RKO (cell line): ENCODE results near the gene ERICH6.

Source experiments
- DNase-seq: peaks from one replicate; pipeline ENCODE4 v3.0.0-alpha.2; 2016; ENCODE audit warnings: low spot score

The ERICH6 gene

DNA sequence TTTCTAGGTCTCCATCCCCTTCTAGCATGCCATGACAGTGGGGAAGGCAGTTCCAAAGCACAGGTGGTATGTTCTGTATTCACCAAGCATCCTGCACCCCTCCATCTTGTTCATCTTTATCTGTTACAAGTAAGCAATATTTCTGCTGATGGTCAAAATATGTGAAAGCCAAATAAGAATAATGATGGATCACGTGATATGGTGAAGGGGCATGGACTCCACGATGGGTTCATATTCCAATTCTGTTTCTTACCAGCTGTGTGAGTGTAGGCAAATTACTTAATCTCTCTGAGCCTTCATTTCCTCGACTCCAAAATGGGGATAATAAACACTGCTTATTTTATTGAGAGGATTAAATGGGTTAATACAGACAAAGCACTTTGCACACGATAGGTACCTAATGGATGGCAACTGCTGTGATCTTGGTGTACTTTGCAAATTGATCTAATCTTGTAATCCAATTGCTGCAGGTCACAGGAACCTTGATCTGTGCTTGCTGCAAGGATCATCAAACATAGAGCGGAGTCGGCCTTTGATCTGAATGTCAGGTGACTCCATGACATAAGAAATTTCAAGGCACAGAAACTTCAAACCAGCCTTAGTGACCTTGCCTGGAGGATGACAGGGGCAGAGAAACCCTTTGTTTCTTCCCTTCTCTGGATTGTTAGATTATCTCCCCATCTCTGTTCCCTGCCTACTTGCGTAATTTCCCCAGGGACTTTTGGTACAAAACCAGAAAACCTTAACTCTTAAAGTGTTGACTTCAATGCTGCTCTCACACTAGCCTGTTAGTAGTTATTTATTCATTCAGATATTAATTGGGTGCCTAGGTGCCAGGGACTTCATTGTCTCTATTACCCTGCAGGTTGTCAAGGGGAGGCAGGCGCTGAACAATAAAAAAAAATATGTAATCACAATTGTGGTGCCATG lies 33.4 kb upstream of the ERICH6 start:
- DNase-seq, result no peak

- DNase-seq, result no peak
Observed at GRCh38 chr3:150736316-150736719, 32.6 kb upstream of the ERICH6 start.

DNA sequence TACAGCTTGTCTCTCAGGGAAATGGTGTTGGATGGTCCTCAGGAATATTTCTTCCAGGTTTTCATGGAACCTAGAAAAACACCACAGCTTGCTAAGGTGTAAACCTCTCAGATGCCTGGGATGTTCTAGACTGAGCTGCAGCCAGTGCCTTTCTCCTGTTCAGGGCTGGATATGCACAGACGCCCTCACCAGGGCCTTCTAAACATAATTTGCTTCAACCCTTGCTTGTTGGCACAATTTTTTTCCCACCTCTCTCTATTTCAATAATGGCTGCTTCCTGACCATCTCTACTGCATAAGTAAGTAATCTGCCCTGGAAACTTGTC lies 31.0 kb upstream of the ERICH6 start:
- no peak for DNase-seq

DNA sequence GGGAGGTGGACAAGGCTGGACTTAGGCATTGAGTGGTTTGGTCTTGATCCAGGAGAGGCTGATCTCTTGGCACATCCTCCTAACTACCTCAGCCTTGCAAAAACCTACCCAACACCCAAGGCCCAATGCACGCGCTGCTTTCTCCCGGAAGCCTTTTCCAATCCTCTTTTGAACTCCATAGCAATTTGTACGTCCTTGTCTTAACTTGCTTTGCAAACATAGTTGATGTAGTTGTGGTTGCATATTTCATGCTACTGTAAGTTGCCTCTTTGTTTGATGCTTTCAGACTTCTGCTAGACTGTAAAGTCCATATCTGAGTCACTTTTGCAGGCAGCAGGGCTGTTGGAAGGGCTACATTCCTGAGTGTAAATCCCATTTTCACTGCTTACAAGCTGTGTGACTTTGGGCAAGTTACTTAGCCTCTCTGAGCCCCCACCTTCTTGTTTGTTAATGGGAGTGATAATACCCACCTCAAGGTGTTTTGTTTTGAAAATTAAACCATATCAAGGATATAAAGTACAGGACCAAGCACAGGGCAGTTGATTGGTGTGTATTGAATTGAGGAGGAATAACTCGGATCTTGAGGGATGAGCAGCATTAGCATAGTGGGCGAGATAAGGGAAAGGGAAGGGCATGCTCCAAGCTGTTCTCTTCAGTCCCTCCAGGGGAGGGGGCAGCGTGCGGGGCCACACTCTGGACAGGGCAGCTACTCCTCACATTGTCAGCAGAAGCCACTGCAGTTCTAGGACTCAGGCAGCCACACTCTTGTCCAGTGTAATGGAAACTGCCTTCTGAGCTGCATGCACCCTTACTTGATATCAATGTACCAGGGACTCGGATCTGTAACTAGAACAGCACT lies 30.4 kb upstream of the ERICH6 start:
- no peak for DNase-seq

- no peak for DNase-seq
Observed at GRCh38 chr3:150733373-150733935, 29.7 kb upstream of the ERICH6 start.

- DNase-seq, result no peak
Observed at GRCh38 chr3:150729682-150730360, 26.1 kb upstream of the ERICH6 start.

- no peak for DNase-seq
Observed at GRCh38 chr3:150727653-150728502, 24.2 kb upstream of the ERICH6 start.

- no peak for DNase-seq
Observed at GRCh38 chr3:150725548-150725947, 21.8 kb upstream of the ERICH6 start.

GRCh38 chr3:150723946-150724345 lies 20.2 kb upstream of the ERICH6 start:
- no peak for DNase-seq

- no peak for DNase-seq
Observed at GRCh38 chr3:150722267-150722666, 18.5 kb upstream of the ERICH6 start.

DNA sequence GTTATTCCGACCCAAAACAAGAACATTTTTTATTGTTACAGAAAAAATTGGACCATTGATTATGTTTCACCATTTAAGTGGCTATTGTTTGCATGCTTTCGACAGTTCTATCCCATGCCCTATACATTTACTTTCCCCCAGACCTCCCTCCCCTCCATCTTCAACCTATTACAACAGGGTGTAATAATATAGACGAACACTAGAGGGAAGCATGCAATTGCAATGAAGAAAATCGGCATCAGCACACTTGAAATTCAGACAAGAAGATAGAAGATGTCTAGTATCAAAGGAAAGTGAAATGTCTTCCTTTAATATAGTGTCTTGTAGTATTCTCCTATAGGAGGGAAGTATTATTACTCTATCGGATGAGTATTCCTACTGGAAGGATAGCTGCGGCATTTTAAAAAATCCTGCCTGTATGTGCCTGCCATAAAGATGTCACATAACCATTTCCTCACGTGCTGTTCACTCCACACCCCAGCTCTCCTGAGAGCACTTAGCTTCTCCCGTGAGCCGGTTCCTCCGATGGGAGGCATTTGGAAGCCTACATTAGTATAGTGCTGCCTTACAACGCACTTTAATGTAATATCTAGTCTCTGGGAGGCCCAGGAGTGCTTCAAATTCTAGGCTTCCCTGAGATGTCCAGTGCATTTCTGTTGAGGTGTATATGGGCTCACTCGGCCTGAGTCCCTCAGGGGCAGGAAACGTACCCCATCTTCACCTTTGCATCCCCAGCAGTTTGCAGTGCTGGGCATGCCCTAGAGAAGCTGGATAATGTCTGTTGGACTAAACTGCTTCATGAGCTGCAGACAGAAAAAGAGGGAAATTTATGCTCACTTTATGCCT lies 17.8 kb upstream of the ERICH6 start:
- DNase-seq, result peak; percentile 74

GRCh38 chr3:150720444-150720843 lies 16.7 kb upstream of the ERICH6 start:
- no peak for DNase-seq

- DNase-seq, result peak; percentile 74
Observed at GRCh38 chr3:150710097-150710496, 6.4 kb upstream of the ERICH6 start.

GRCh38 chr3:150703299-150703755 lies 393 bp downstream of the ERICH6 start:
- no peak for DNase-seq

GRCh38 chr3:150699068-150699639 lies 4.6 kb downstream of the ERICH6 start:
- peak; percentile 39 for DNase-seq

DNA sequence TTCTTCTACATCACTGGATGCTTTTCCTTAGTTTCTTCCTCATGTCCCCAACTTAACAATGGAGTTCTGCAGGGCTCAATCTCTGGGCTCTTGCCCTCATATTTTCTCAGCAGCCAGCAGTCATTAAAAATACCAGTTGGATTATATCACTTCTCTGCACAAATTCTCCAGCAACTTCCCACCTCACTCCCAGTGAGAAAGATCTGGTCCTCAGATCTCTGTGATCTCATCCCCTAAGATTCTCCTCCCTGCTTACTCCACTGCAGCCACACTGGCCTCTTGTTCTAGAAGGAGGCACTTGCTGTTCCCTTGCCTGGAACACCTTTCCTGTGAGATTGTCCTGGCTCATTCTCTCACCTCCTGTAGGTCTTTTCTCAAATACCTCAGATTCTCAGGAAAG lies 6.1 kb downstream of the ERICH6 start:
- peak; percentile 8 for DNase-seq

GRCh38 chr3:150691414-150692040 lies 12.2 kb downstream of the ERICH6 start:
- no peak for DNase-seq

DNA sequence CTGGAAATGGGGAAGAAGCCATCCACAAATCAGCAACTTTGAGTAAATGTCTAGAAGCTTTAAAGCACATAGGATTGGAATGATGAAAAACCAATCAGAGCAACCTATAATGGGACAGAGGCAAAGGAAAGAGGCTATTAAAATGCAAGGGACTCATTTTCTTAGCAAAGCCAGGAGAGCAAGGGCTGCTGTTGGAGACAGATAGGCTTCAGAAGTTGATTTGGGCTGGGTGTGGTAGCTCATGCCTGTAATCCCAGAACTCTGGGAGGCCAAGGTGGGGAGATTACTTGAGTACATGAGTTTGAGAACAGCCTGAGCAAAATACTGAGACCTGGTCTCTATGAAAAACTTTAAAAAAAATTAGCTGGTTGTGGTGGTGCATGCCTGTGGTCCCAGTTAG lies 16.1 kb downstream of the ERICH6 start:
- DNase-seq, result no peak

- DNase-seq, result no peak
Observed at GRCh38 chr3:150682824-150683223, 20.9 kb downstream of the ERICH6 start.
